ENCODE data around the gene SEPTIN10. TPM values are rescaled to one million over a fixed set of nuclear protein-coding genes. Genes with fewer than 3 reads are reported as not detected.

SEPTIN10 gene
- polyA plus RNA-seq, 1 donor from 2014 or later: 7.4 TPM

DNA sequence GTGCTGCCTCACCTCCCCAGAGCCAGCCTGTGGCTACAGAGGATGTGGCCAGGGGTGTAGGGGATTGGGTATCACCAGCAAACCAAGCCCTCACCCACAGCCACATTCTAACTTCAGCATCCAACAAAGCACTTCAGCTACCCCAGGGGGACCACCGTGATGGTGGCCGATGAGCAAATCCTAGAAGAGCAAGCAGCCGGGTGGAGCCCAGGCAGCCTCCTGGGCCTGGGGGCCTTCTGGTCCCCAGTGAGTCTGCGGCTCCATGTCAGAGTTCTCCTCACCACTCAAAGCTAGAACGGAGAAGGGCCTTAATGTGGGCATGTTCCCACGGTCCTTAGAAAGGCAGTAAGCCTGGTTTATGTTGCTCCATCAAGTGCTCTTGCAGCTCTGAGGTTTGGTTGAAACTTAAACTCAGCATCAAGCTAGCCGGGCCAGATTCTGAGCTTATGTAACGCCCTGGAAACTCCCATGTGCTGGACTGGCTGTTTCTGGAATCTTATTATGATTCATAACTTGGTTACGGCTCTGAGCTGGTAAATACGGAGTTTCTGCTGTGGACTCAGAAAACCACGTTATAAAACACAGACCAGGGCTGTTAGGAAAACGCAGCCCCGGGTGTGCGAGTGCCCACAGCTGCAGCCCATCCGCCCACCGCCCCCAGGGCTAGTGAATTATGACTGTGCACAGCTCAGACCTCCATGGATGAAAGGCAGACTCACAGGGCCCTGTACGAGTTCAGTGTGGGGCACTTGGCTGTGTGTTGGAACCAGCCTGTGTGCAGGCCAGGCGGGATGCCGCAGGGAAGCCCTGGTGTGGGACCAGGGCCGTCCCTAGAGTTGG is 99.8 kb downstream of the SEPTIN10 start:
- Histone ChIP-seq H3K9me3 (ENCODE audit: low read length) (no peaks in the 10 kb centered on the region), H3K27ac (ENCODE audit: low read length) (no peak overlapping the region), H3K4me2 (ENCODE audit: low read length) (no peak overlapping the region), H3K36me3 (ENCODE audit: insufficient read depth, low read length) (no peaks in the 10 kb centered on the region), H3K4me3 (ENCODE audit: low read length) (no peak overlapping the region), H2AFZ (ENCODE audit: low read depth, low read length) (no peak overlapping the region), H3K27me3 (ENCODE audit: insufficient read depth, low read depth, low read length) (no peaks in the 10 kb centered on the region), H3K79me2 (replicated peaks; ENCODE audit: insufficient read depth, low read length) (no peaks in the 10 kb centered on the region), H3K9ac (ENCODE audit: low read length) (no peak overlapping the region), H3K9me2 (ENCODE audit: insufficient read depth, low read length) (no peaks in the 10 kb centered on the region), H4K20me1 (ENCODE audit: insufficient read depth) (no peaks in the 10 kb centered on the region), H3F3A (ENCODE audit: insufficient read depth, low read length, poor library complexity, severe bottlenecking) (no peaks in the 10 kb centered on the region)
- TF ChIP-seq TAF1 (IDR thresholded peaks at IDR 0.05; ENCODE audit: low read depth): no peak
- TF ChIP-seq, protein P1, sequence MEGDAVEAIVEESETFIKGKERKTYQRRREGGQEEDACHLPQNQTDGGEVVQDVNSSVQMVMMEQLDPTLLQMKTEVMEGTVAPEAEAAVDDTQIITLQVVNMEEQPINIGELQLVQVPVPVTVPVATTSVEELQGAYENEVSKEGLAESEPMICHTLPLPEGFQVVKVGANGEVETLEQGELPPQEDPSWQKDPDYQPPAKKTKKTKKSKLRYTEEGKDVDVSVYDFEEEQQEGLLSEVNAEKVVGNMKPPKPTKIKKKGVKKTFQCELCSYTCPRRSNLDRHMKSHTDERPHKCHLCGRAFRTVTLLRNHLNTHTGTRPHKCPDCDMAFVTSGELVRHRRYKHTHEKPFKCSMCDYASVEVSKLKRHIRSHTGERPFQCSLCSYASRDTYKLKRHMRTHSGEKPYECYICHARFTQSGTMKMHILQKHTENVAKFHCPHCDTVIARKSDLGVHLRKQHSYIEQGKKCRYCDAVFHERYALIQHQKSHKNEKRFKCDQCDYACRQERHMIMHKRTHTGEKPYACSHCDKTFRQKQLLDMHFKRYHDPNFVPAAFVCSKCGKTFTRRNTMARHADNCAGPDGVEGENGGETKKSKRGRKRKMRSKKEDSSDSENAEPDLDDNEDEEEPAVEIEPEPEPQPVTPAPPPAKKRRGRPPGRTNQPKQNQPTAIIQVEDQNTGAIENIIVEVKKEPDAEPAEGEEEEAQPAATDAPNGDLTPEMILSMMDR (IDR thresholded peaks at IDR 0.05; ENCODE audit: poor library complexity, severe bottlenecking): no peak
- TF ChIP-seq POLR2AphosphoS5 (IDR thresholded peaks at IDR 0.05): no peak
- TF ChIP-seq RAD21 (conservative IDR thresholded peaks at IDR 0.05): no peak
- no peak for TF ChIP-seq EP300 (conservative IDR thresholded peaks at IDR 0.05; ENCODE audit: poor library complexity, severe bottlenecking)
- TF ChIP-seq EZH2 (IDR thresholded peaks at IDR 0.05; ENCODE audit: borderline replicate concordance, insufficient read depth, low read length, poor library complexity, severe bottlenecking): no peak
- TF ChIP-seq, protein P2, sequence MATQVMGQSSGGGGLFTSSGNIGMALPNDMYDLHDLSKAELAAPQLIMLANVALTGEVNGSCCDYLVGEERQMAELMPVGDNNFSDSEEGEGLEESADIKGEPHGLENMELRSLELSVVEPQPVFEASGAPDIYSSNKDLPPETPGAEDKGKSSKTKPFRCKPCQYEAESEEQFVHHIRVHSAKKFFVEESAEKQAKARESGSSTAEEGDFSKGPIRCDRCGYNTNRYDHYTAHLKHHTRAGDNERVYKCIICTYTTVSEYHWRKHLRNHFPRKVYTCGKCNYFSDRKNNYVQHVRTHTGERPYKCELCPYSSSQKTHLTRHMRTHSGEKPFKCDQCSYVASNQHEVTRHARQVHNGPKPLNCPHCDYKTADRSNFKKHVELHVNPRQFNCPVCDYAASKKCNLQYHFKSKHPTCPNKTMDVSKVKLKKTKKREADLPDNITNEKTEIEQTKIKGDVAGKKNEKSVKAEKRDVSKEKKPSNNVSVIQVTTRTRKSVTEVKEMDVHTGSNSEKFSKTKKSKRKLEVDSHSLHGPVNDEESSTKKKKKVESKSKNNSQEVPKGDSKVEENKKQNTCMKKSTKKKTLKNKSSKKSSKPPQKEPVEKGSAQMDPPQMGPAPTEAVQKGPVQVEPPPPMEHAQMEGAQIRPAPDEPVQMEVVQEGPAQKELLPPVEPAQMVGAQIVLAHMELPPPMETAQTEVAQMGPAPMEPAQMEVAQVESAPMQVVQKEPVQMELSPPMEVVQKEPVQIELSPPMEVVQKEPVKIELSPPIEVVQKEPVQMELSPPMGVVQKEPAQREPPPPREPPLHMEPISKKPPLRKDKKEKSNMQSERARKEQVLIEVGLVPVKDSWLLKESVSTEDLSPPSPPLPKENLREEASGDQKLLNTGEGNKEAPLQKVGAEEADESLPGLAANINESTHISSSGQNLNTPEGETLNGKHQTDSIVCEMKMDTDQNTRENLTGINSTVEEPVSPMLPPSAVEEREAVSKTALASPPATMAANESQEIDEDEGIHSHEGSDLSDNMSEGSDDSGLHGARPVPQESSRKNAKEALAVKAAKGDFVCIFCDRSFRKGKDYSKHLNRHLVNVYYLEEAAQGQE (IDR thresholded peaks at IDR 0.05; ENCODE audit: borderline replicate concordance): no peak
- TF ChIP-seq MXI1 (conservative IDR thresholded peaks at IDR 0.05; ENCODE audit: poor library complexity, severe bottlenecking): no peak
- TF ChIP-seq SMC3 (conservative IDR thresholded peaks at IDR 0.05; ENCODE audit: poor library complexity): no peak

DNA sequence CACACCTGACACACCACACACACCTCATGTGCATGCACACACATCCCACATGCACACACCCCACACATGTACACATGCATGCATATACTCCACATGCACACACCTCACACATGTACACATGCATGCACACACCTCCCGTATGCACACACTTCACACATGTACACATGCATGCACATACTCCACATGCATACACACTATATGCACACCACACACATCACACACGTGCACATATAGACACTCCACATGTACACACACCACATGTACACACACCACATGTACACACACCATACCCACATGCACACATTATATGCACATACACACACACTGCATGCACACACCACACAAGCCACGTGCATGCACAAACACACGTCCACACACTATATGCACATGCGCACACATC is 100.5 kb downstream of the SEPTIN10 start:
- Histone ChIP-seq H2AFZ (ENCODE audit: low read depth, low read length) (no peak overlapping the region), H4K20me1 (ENCODE audit: insufficient read depth) (no peaks in the 10 kb centered on the region), H3K79me2 (replicated peaks; ENCODE audit: insufficient read depth, low read length) (no peaks in the 10 kb centered on the region), H3K9ac (ENCODE audit: low read length) (no peak overlapping the region), H3K36me3 (ENCODE audit: insufficient read depth, low read length) (no peaks in the 10 kb centered on the region), H3F3A (ENCODE audit: insufficient read depth, low read length, poor library complexity, severe bottlenecking) (no peaks in the 10 kb centered on the region), H3K9me2 (ENCODE audit: insufficient read depth, low read length) (no peaks in the 10 kb centered on the region), H3K4me2 (ENCODE audit: low read length) (no peak overlapping the region), H3K27ac (ENCODE audit: low read length) (no peak overlapping the region), H3K9me3 (ENCODE audit: low read length) (no peaks in the 10 kb centered on the region), H3K4me3 (ENCODE audit: low read length) (no peak overlapping the region), H3K27me3 (ENCODE audit: insufficient read depth, low read depth, low read length) (no peaks in the 10 kb centered on the region)
- TF ChIP-seq TAF1 (IDR thresholded peaks at IDR 0.05; ENCODE audit: low read depth) (no peak), POLR2AphosphoS5 (IDR thresholded peaks at IDR 0.05) (no peak), EP300 (conservative IDR thresholded peaks at IDR 0.05; ENCODE audit: poor library complexity, severe bottlenecking) (no peak), EZH2 (IDR thresholded peaks at IDR 0.05; ENCODE audit: borderline replicate concordance, insufficient read depth, low read length, poor library complexity, severe bottlenecking) (no peak), MXI1 (conservative IDR thresholded peaks at IDR 0.05; ENCODE audit: poor library complexity, severe bottlenecking) (no peak), SMC3 (conservative IDR thresholded peaks at IDR 0.05; ENCODE audit: poor library complexity) (no peak), RAD21 (conservative IDR thresholded peaks at IDR 0.05) (no peak)
- TF ChIP-seq, protein P1 (IDR thresholded peaks at IDR 0.05; ENCODE audit: poor library complexity, severe bottlenecking): no peak
- TF ChIP-seq, protein P2 (IDR thresholded peaks at IDR 0.05; ENCODE audit: borderline replicate concordance): no peak
